ENCODE results near the gene SLC8A1. TPM values are rescaled to one million over a fixed set of nuclear protein-coding genes. Genes with fewer than 3 reads are reported as not detected.

Gene SLC8A1
- total RNA-seq, 4 donors from 2014 or later, result 2.2 to 45.0 (median 9.6) TPM

DNA sequence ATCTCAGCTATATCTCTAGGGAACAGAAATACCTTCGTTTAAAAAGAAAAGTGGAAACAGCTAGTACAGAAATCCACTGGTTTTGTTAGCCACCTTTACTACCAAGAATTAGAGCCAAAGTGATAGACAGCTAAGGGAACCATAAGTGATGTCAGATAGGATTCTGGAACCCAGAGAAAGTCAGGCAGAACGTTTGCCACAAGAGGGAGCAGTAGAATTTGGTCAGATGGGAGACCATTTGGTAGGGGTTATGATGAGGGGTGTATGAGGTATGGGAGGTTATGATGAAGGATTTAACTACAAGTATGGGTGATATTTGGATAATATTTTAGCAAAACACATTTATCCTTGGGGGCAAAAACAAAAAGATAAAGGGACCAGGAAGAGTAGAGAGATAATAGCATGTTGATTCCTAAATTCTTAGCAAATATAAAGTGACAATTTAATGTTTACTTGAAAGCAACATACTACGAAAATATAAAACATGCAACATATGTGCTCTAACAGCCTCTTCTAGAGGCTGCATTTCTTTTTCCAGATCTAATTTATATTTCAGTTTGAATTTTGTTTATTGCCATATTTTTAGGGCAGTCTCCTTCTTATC lies 3.3 kb downstream of the SLC8A1 start:
- 39 to 40% methylated on average over 3 of the region's 3 CpGs for WGBS, 2 donors
- Histone ChIP-seq H3K36me3 (no peaks in the 10 kb centered on the region), H3K9me3 (no peaks in the 10 kb centered on the region), H3K4me3 (no peak overlapping the region), H3K27me3 (peaks cover 0 to 16% (median 0%) of the 10 kb centered on the region in 4 donors), H3K4me1 (peaks cover 3 to 29% (median 5%) of the 10 kb centered on the region in 3 donors), H3K27ac (peak overlapping the region in 1 of 4 donors; percentile 7)
- no peak for DNase-seq
- intact Hi-C loops (cut with DNase I), result no loop called here
- TF ChIP-seq, protein P1, sequence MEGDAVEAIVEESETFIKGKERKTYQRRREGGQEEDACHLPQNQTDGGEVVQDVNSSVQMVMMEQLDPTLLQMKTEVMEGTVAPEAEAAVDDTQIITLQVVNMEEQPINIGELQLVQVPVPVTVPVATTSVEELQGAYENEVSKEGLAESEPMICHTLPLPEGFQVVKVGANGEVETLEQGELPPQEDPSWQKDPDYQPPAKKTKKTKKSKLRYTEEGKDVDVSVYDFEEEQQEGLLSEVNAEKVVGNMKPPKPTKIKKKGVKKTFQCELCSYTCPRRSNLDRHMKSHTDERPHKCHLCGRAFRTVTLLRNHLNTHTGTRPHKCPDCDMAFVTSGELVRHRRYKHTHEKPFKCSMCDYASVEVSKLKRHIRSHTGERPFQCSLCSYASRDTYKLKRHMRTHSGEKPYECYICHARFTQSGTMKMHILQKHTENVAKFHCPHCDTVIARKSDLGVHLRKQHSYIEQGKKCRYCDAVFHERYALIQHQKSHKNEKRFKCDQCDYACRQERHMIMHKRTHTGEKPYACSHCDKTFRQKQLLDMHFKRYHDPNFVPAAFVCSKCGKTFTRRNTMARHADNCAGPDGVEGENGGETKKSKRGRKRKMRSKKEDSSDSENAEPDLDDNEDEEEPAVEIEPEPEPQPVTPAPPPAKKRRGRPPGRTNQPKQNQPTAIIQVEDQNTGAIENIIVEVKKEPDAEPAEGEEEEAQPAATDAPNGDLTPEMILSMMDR (IDR thresholded peaks at IDR 0.05), result peak in 5 of 6 experiments; percentile 17 to 51 (median 33)
- TF ChIP-seq POLR2A (IDR thresholded peaks at IDR 0.05), result no peak

DNA sequence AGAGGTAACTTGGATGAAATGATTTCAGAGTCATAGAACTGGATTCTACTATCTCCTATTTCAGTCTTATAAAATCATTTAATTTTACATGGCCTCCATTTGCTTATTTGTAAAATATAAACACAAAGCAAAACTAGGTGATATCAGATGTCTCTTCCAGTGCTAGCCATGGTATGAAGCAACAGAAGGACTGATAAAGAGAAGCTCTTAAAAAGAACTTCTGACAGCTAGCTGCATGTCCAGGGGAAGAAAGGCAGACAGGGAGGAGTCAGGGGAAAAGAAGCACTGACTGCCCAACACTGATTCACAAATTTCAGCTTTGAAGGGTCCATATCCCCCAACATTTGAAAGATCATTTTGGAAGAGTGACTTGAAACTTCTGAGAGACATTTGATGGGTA lies 6.4 kb downstream of the SLC8A1 start:
- H3K4me3 ChIP-seq, result no peak overlapping the region
- intact Hi-C loops (cut with DNase I), result no loop called here
- no peaks in the 10 kb centered on the region for H3K9me3 ChIP-seq
- H3K27ac ChIP-seq, result no peak overlapping the region
- peaks cover 0 to 9% (median 3%) of the 10 kb centered on the region in 3 donors for H3K4me1 ChIP-seq
- no peak for DNase-seq
- no peaks in the 10 kb centered on the region for H3K27me3 ChIP-seq
- H3K36me3 ChIP-seq, result no peaks in the 10 kb centered on the region
- TF ChIP-seq POLR2A (IDR thresholded peaks at IDR 0.05), result no peak
- TF ChIP-seq, protein P1 (IDR thresholded peaks at IDR 0.05), result no peak

DNA sequence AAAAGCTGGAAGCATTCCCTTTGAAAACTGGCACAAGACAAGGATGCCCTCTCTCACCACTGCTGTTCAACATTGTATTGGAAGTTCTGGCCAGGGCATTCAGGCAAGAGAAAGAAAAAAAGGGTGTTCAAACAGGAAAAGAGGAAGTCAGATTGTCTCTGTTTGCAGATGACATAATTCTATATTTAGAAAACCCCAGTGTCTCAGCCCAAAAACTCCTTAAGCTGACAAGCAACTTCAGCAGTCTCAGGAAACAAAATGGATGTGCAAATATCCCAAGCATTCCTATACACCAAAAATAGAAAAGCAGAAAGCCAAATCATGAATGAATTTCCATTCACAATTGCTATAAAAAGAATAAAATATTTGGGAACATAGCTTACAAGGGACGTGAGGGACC lies 11.1 kb downstream of the SLC8A1 start:
- Histone ChIP-seq H3K4me3 (no peak overlapping the region), H3K27me3 (no peaks in the 10 kb centered on the region), H3K36me3 (no peaks in the 10 kb centered on the region), H3K4me1 (no peaks in the 10 kb centered on the region), H3K27ac (no peak overlapping the region), H3K9me3 (no peaks in the 10 kb centered on the region)
- WGBS, 2 donors, result 50 to 59% methylated on average over 1 of the region's 1 CpG
- no peak for TF ChIP-seq POLR2A (IDR thresholded peaks at IDR 0.05)
- TF ChIP-seq, protein P1 (IDR thresholded peaks at IDR 0.05), result no peak
- no peak for DNase-seq
- intact Hi-C loops (cut with DNase I), result no loop called here

DNA sequence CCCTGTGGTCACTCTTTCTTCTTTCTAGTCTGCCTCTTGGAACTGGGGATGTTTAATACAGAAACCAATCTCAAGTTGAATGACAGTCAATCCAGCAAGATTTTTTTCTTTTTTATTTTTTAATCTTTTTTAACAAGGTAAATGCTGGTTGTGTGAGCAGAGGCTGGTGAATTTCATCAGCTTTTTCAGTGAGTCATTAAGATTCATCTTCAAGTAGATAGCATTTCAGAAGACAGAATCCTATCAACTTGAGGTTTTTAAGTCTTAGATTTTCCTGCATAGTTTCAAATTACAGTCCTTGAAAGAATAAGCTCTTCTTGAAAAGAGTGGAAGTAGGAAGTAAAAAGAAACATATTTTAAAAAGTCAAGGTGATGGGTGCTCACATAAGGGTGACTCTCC lies 12.4 kb downstream of the SLC8A1 start:
- no peak overlapping the region for H3K27ac ChIP-seq
- H3K4me1 ChIP-seq, result peaks cover 0 to 13% (median 0%) of the 10 kb centered on the region in 3 donors
- TF ChIP-seq POLR2A (IDR thresholded peaks at IDR 0.05), result no peak
- TF ChIP-seq, protein P1 (IDR thresholded peaks at IDR 0.05), result no peak
- no peak overlapping the region for H3K4me3 ChIP-seq
- no peaks in the 10 kb centered on the region for H3K36me3 ChIP-seq
- H3K9me3 ChIP-seq, result no peaks in the 10 kb centered on the region
- no peaks in the 10 kb centered on the region for H3K27me3 ChIP-seq
- intact Hi-C loops (cut with DNase I), result no loop called here
- DNase-seq, result no peak

DNA sequence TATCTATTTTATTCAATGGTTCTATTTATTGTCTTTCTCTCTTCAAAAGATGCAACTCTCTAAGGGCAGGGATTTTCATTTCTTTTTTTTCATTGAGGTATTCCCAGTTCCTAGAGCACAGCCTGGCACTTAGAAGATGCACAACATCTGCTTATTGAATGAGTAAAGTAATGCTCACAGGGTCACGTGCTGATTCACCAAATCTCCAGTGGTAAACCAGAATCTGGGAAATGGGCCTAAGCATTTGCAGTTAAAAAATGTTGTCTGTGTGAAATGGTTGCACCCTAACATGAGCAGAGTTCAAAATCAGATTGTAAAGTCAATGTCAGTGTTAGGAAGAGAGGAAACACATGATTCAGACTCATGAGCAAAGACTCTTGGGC lies 15.8 kb downstream of the SLC8A1 start:
- Histone ChIP-seq H3K9me3 (no peaks in the 10 kb centered on the region), H3K27ac (no peak overlapping the region), H3K4me3 (no peak overlapping the region), H3K27me3 (no peaks in the 10 kb centered on the region), H3K36me3 (no peaks in the 10 kb centered on the region), H3K4me1 (peaks cover 0 to 23% (median 0%) of the 10 kb centered on the region in 3 donors)
- WGBS, 2 donors, result 38 to 50% methylated on average over 1 of the region's 1 CpG
- DNase-seq, result no peak
- no peak for TF ChIP-seq POLR2A (IDR thresholded peaks at IDR 0.05)
- TF ChIP-seq, protein P1 (IDR thresholded peaks at IDR 0.05), result no peak
- intact Hi-C loops (cut with DNase I), result no loop called here
